IMR-90 (cell line): ENCODE results near the gene FLII. TPM values are rescaled to one million over a fixed set of nuclear protein-coding genes. Genes with fewer than 3 reads are reported as not detected.
"Not testable (repeated sequence)": the region's sequence is repeated elsewhere in the genome, so short reads cannot be mapped to it uniquely, and the experiment has no call there.

ENCODE experiments used
- ATAC-seq: fragments of 200-7000 bp; cut with Tn5 transposase; 2 replicates; pipeline ENCODE4 v1.9.1; 2020; ENCODE audit warnings: low read depth, mild to moderate bottlenecking, moderate library complexity
- BruUV-seq: library from RNA; stranded (reverse); fragments of 400-500 nt; replicated peaks from 2 replicates; lab custom pipeline; 2021; lab: Mats Ljungman, UMichigan
- CTCF ChIA-PET: fragments of 300-600 bp; formaldehyde crosslinking; extraction: SDS; loops from one replicate; lab custom pipeline; 2021; ENCODE audit warnings: antibody characterized with exemption; lab: Yijun Ruan, JAX
- POLR2A ChIA-PET: fragments of 300-600 bp; sonication (Branson Sonifier 250); formaldehyde crosslinking; loops from one replicate; lab custom pipeline; 2022; ENCODE audit warnings: antibody characterized with exemption; ENCODE audit not compliant: unreplicated experiment; lab: Charles Lee
- DNase-seq: peaks from one replicate; pipeline ENCODE4 v3.0.0; 2013
- H2AFZ ChIP-seq: replicated peaks from 2 replicates; pipeline ENCODE3; 2013; ENCODE audit warnings: low read length, mild to moderate bottlenecking; ENCODE audit not compliant: poor library complexity
- H2AK5ac ChIP-seq: 2 replicates; pipeline ENCODE4 v1.6.1; 2013; ENCODE audit warnings: low read depth, low read length, inconsistent platforms
- H2AK9ac ChIP-seq: replicated peaks from 2 replicates; pipeline ENCODE3; 2013; ENCODE audit warnings: mild to moderate bottlenecking, low read depth, low read length, moderate library complexity; ENCODE audit not compliant: poor library complexity
- H2BK120ac ChIP-seq: 2 replicates; pipeline ENCODE4 v1.6.1; 2013; ENCODE audit warnings: low read depth, low read length, inconsistent platforms
- H2BK15ac ChIP-seq: 3 replicates; pipeline ENCODE4 v1.6.1; 2013; ENCODE audit warnings: low read depth, low read length, inconsistent platforms
- H2BK20ac ChIP-seq: 2 replicates; pipeline ENCODE4 v1.6.1; 2013; ENCODE audit warnings: low read depth, mild to moderate bottlenecking, inconsistent platforms, low read length, moderate library complexity
- H2BK5ac ChIP-seq: 2 replicates; pipeline ENCODE4 v1.6.1; 2013; ENCODE audit warnings: mild to moderate bottlenecking, low read depth, low read length, inconsistent platforms; ENCODE audit not compliant: poor library complexity, severe bottlenecking
- H3K14ac ChIP-seq: replicated peaks from 2 replicates; pipeline ENCODE4 v1.6.1; 2013; ENCODE audit warnings: low read depth, low read length, inconsistent platforms
- H3K18ac ChIP-seq: 2 replicates; pipeline ENCODE4 v1.6.1; 2013; ENCODE audit warnings: low read depth, low read length, control low read depth
- H3K23ac ChIP-seq: 2 replicates; pipeline ENCODE4 v1.6.1; 2013; ENCODE audit warnings: low read depth, low read length, inconsistent platforms
- H3K27ac ChIP-seq: 2 replicates; pipeline ENCODE4 v1.5.1; 2013; ENCODE audit warnings: mild to moderate bottlenecking, control low read depth, low read length; ENCODE audit not compliant: insufficient read depth
- H3K27me3 ChIP-seq: 2 replicates; pipeline ENCODE4 v1.6.1; 2013; ENCODE audit warnings: low read length; ENCODE audit not compliant: control insufficient read depth, insufficient read depth
- H3K36me3 ChIP-seq: 2 replicates; pipeline ENCODE4 v1.6.1; 2013; ENCODE audit warnings: low read length, mixed read lengths; ENCODE audit not compliant: control insufficient read depth, insufficient read depth
- H3K4ac ChIP-seq: 2 replicates; pipeline ENCODE4 v1.6.1; 2013; ENCODE audit warnings: low read depth, low read length, inconsistent platforms
- H3K4me1 ChIP-seq: 2 replicates; pipeline ENCODE4 v1.6.1; 2013; ENCODE audit warnings: low read length, mixed read lengths; ENCODE audit not compliant: control insufficient read depth, insufficient read depth
- H3K4me2 ChIP-seq: 2 replicates; pipeline ENCODE4 v1.6.1; 2013; ENCODE audit warnings: low read depth, mild to moderate bottlenecking, control low read depth, low read length, moderate library complexity
- H3K4me3 ChIP-seq: 2 replicates; pipeline ENCODE4 v1.5.1; 2013; ENCODE audit warnings: low read depth, mild to moderate bottlenecking, control low read depth, low read length, moderate library complexity; ENCODE audit not compliant: insufficient read depth
- H3K56ac ChIP-seq: 2 replicates; pipeline ENCODE4 v1.6.1; 2013; ENCODE audit warnings: low read length, inconsistent platforms; ENCODE audit not compliant: insufficient read depth; ENCODE audit errors: extremely low read depth
- H3K79me1 ChIP-seq, 2 experiments: 2 replicates each; pipeline ENCODE4 v1.6.1; 2013; ENCODE audit warnings: low read length in 2 of 2, inconsistent platforms in 1 of 2, low read depth in 1 of 2
- H3K9ac ChIP-seq: 2 replicates; pipeline ENCODE4 v1.6.1; 2013; ENCODE audit warnings: low read depth, low read length, control low read depth
- H3K9me1 ChIP-seq: 2 replicates; pipeline ENCODE4 v1.6.1; 2013; ENCODE audit warnings: low read length, inconsistent platforms; ENCODE audit not compliant: insufficient read depth
- H3K9me3 ChIP-seq: 2 replicates; pipeline ENCODE4 v1.6.1; 2013; ENCODE audit warnings: low read length; ENCODE audit not compliant: control insufficient read depth, insufficient read depth
- H4K20me1 ChIP-seq: 2 replicates; pipeline ENCODE4 v1.6.1; 2013; ENCODE audit warnings: low read length, inconsistent platforms; ENCODE audit not compliant: insufficient read depth
- H4K5ac ChIP-seq: 2 replicates; pipeline ENCODE4 v1.6.1; 2013; ENCODE audit warnings: mild to moderate bottlenecking, low read depth, low read length, control low read depth
- H4K8ac ChIP-seq, 2 experiments: 2 replicates each; pipeline ENCODE4 v1.6.1; 2013; ENCODE audit warnings: low read depth in 2 of 2, low read length in 2 of 2, control low read depth in 1 of 2, inconsistent platforms in 1 of 2
- H4K91ac ChIP-seq: 2 replicates; pipeline ENCODE4 v1.6.1; 2013; ENCODE audit warnings: low read depth, low read length, inconsistent platforms; ENCODE audit not compliant: insufficient read depth
- WGBS, 2 experiments: methylation state at CpG; one replicate each; pipeline versions ENCODE4 v1.1.5 to v1.1.7; 2013; ENCODE audit warnings: missing lambda C conversion rate in 2 of 2; ENCODE audit not compliant: insufficient read length in 1 of 2; ENCODE audit errors: extremely low coverage in 2 of 2; 5-methylcytosine and 5-hydroxymethylcytosine counted together
- dilution Hi-C: fragments of 300-500 bp; cut with HindIII; formaldehyde crosslinking; loops from one replicate; pipeline ENCODE4 v1.14.3; 2018; ENCODE audit warnings: low sequenced_read_pairs; ENCODE audit not compliant: unreplicated experiment
- in situ Hi-C: fragments of 300-500 bp; cut with MboI; formaldehyde crosslinking; loops from 3 replicates; pipeline ENCODE4 v1.14.3; 2019; ENCODE audit warnings: low sequenced_read_pairs, inconsistent platforms, mixed read lengths
- intact Hi-C: fragments of 100-400 bp; cut with micrococcal nuclease; formaldehyde crosslinking; loops from 2 replicates; pipeline ENCODE4 v1.10.0; 2022
- polyA plus RNA-seq, 3 experiments: library from polyadenylated mRNA; depleted of rRNA; stranded (reverse); fragments of >200 nt; gene quantifications; 2 replicates each; pipeline ENCODE4 v1.2.3, GENCODE V29; 2012; ENCODE audit warnings: low replicate concordance in 1 of 3
- total RNA-seq: library from RNA; depleted of rRNA; stranded (reverse); fragments of >200 nt; gene quantifications from 2 replicates; pipeline ENCODE4 v1.2.3, GENCODE V29; 2012

Gene FLII
- total and polyA plus RNA-seq, 2 of the 4 experiments (the other 2 are of a cell fraction): 263 to 290 TPM

GRCh38 chr17:18216906-18217305 is 41.6 kb downstream of the FLII start:
- H4K20me1 ChIP-seq, CTCF ChIA-PET, H3K36me3 ChIP-seq, dilution Hi-C loops, H3K79me1 ChIP-seq, ATAC-seq, H3K14ac ChIP-seq, POLR2A ChIA-PET, BruUV-seq, H2AFZ ChIP-seq, H3K9me3 ChIP-seq, H2BK120ac ChIP-seq, H4K8ac ChIP-seq, H3K9ac ChIP-seq, DNase-seq, H3K23ac ChIP-seq, H3K4ac ChIP-seq, H3K4me3 ChIP-seq, H4K91ac ChIP-seq, H3K4me2 ChIP-seq, H2BK5ac ChIP-seq, in situ Hi-C loops, H3K27ac ChIP-seq, H2AK5ac ChIP-seq, H4K5ac ChIP-seq, H2BK20ac ChIP-seq, H3K56ac ChIP-seq, H3K18ac ChIP-seq, H2AK9ac ChIP-seq, H3K27me3 ChIP-seq, H2BK15ac ChIP-seq: not testable (repeated sequence)
- H3K4me1 ChIP-seq: peaks cover 12% of the 10 kb centered on the region
- WGBS, 2 experiments: 74% methylated on average over 5 of the region's 11 CpGs; no CpG with 5 or more reads in 1 of the 2 experiments
- intact Hi-C loops: loop anchor here (1.0 kb wide), 1 partner anchor 76 kb away; no protein-coding TSS in a partner anchor
- H3K9me1 ChIP-seq: peaks cover 14% of the 10 kb centered on the region
